MM.1S (cell line): ENCODE results near the gene STK16.

Experiments
- DNase-seq: peaks from one replicate; pipeline ENCODE4 v3.0.0-alpha.2; 2015
- H2AFZ ChIP-seq: fragments of 300-600 bp; sonication (generic); 2 replicates; pipeline ENCODE4 v1.6.0; 2016; ENCODE audit warnings: antibody characterized with exemption, low read length
- H3F3A ChIP-seq: fragments of 300-600 bp; sonication (generic); 2 replicates; pipeline ENCODE4 v1.6.1; 2016; ENCODE audit warnings: mild to moderate bottlenecking, antibody characterized with exemption, low read length, moderate library complexity, mixed read lengths; ENCODE audit not compliant: insufficient read depth
- H3K27ac ChIP-seq: fragments of 300-600 bp; sonication (generic); 2 replicates; pipeline ENCODE4 v1.5.1; 2016; ENCODE audit warnings: mild to moderate bottlenecking, low read length
- H3K27me3 ChIP-seq: fragments of 300-600 bp; sonication (generic); replicated peaks from 2 replicates; pipeline ENCODE4 v1.6.0; 2016; ENCODE audit warnings: low read length; ENCODE audit not compliant: insufficient read depth
- H3K36me3 ChIP-seq: fragments of 300-600 bp; sonication (generic); replicated peaks from 2 replicates; pipeline ENCODE4 v1.6.1; 2016; ENCODE audit warnings: mild to moderate bottlenecking, low read length, mixed read lengths; ENCODE audit not compliant: insufficient read depth
- H3K4me1 ChIP-seq: fragments of 300-600 bp; sonication (generic); 2 replicates; pipeline ENCODE4 v1.6.1; 2016; ENCODE audit warnings: low read length, mixed read lengths
- H3K4me2 ChIP-seq: fragments of 300-600 bp; sonication (generic); 2 replicates; pipeline ENCODE4 v1.6.0; 2016; ENCODE audit warnings: low read depth, low read length
- H3K4me3 ChIP-seq: fragments of 300-600 bp; sonication (generic); 2 replicates; pipeline ENCODE4 v1.5.1; 2016; ENCODE audit warnings: low read length, mixed read lengths
- H3K79me2 ChIP-seq: fragments of 300-600 bp; sonication (generic); 2 replicates; pipeline ENCODE4 v1.6.1; 2016; ENCODE audit warnings: mixed run types, low read length, mixed read lengths
- H3K9ac ChIP-seq: fragments of 300-600 bp; sonication (generic); 2 replicates; pipeline ENCODE4 v1.6.1; 2016; ENCODE audit warnings: low read length, mixed read lengths
- H3K9me2 ChIP-seq: fragments of 300-600 bp; sonication (generic); replicated peaks from 2 replicates; pipeline ENCODE4 v1.6.1; 2016; ENCODE audit warnings: mild to moderate bottlenecking, low read length, mixed read lengths; ENCODE audit not compliant: insufficient read depth
- H3K9me3 ChIP-seq: fragments of 300-600 bp; sonication (generic); replicated peaks from 2 replicates; pipeline ENCODE4 v1.6.1; 2016; ENCODE audit warnings: mild to moderate bottlenecking, low read length, mixed read lengths; ENCODE audit not compliant: insufficient read depth
- H4K20me1 ChIP-seq: fragments of 300-600 bp; sonication (generic); 2 replicates; pipeline ENCODE4 v1.6.1; 2016; ENCODE audit warnings: mild to moderate bottlenecking, low read length, moderate library complexity, mixed read lengths; ENCODE audit not compliant: insufficient read depth
- EZH2 ChIP-seq: fragments of 300-600 bp; sonication (generic); optimal IDR thresholded peaks from 2 replicates; pipeline ENCODE3; 2017; ENCODE audit warnings: low read depth, mild to moderate bottlenecking, antibody characterized with exemption, low read length, mixed read lengths
- EZH2phosphoT487 ChIP-seq: fragments of 300-600 bp; sonication (generic); IDR thresholded peaks from 2 replicates; pipeline ENCODE4 v1.6.1; 2018; ENCODE audit warnings: antibody characterized with exemption, low read length
- TF ChIP-seq, protein P1 (sequence below): fragments of 300-600 bp; sonication (generic); IDR thresholded peaks from 2 replicates; pipeline ENCODE4 v1.5.1; 2016; ENCODE audit warnings: antibody characterized with exemption, low read length, mixed read lengths

STK16 gene

DNA sequence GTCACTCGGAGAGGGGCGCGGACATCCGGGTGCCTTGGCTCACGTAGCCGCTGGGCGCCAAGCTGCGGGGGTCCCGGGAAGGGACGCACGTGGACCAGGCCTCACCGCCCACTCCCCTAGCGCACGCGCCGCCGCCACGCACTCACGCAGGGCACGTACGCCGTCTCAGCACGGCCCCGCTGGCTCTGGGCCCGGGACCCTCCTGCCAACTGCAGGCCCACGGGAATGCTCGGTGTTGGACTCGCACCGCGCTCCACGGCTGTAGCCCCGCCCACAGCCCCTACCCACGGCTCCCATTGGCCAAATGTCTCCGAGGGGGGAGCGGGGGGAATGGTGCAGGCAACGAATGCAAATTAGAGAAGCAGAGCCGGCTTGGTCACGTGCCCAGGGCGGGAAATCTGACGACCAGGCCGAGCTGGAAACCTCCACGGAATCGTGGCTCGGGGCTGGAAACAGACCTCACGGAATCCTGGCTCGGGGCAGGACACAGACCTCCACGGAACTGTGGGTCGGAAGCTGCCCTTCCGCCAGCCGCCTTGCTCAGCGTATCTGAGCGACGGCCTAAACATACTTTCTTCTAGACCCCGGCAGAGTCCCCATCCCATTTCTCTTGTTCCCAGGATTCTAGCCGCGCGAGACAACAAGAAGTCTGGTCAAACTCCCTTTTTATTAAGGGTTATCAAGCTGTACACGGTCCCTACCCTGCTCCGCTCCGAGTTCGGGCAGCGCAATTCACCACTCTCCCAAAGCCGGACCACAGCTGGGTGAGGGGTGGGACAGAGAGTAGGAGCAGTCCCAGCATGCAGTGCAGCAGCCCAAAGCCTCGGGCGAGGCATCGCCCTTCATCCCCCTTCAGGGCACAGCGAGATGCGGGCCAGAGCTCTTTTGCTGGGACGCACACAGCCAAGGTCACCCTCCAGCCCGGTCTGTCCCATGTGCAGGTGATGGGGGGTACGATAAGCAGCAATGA, 26.3 kb upstream of the STK16 start, which contains the start of gene ABCB6:
ABCB6 (minus strand) TSS at position 227 of the 970 bp plus-strand sequence. CDS start 285 bp downstream, outside the sequence.
- Histone ChIP-seq H3K36me3 (no peaks in the 10 kb centered on the region; the same call in 1 of the 2 replicates), H3K27ac (peak within 1 kb of the TSS; percentile 59; the same call in 1 of the 2 replicates), H3K27me3 (no peaks in the 10 kb centered on the region), H2AFZ (peak within 1 kb of the TSS; percentile 78), H3K4me1 (peaks cover 13% of the 10 kb centered on the region), H3K79me2 (peaks cover 6% of the 10 kb centered on the region; the same call in 1 of the 2 replicates), H3K4me2 (peak within 1 kb of the TSS; percentile 99), H3F3A (peaks cover 17% of the 10 kb centered on the region; the same call in 1 of the 2 replicates), H3K4me3 (peak within 1 kb of the TSS; percentile 76), H3K9me2 (no peaks in the 10 kb centered on the region), H3K9ac (peak within 1 kb of the TSS; percentile 67), H4K20me1 (no peaks in the 10 kb centered on the region), H3K9me3 (no peaks in the 10 kb centered on the region)
- TF ChIP-seq EZH2phosphoT487 (no peak), EZH2 (no peak)
- TF ChIP-seq, protein P1, sequence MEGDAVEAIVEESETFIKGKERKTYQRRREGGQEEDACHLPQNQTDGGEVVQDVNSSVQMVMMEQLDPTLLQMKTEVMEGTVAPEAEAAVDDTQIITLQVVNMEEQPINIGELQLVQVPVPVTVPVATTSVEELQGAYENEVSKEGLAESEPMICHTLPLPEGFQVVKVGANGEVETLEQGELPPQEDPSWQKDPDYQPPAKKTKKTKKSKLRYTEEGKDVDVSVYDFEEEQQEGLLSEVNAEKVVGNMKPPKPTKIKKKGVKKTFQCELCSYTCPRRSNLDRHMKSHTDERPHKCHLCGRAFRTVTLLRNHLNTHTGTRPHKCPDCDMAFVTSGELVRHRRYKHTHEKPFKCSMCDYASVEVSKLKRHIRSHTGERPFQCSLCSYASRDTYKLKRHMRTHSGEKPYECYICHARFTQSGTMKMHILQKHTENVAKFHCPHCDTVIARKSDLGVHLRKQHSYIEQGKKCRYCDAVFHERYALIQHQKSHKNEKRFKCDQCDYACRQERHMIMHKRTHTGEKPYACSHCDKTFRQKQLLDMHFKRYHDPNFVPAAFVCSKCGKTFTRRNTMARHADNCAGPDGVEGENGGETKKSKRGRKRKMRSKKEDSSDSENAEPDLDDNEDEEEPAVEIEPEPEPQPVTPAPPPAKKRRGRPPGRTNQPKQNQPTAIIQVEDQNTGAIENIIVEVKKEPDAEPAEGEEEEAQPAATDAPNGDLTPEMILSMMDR, result no peak
- DNase-seq, result peak; percentile 94

DNA sequence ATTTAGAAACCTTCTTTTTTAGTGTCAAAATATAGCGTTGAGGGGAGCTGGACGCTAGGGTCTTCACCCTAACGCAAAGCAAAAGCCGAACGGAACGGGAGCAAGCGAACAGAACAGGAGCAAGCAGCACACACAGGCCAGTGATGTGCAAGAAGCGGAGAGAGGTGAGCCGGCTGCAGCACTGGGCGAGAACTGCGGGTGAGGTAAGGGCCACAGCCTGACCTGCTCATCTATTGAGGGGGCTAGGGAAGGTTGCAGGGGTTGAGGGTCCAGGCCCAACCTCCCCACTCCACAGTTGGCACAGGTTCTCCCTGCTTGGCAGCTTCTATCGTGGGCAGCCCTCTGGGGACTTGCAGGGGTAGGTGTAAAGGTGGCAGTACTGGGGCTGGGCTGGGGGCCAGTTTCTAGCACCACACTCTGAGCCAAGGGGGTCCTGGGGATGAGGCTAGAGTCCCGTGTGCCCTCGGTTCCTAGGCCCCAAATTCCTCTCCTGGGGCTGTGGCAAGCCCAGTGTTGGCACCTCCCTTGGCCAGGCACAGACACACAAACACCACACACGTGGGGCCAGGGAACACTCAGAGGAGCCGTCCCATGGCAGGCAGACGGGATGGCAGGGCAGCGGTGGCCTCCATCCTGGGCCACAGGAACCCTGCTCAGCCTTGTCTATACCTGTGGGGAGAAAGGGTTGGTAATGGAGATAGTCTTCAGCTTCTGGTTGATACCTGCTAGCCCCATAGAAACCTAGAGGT, 25.3 kb upstream of the STK16 start:
- TF ChIP-seq EZH2 (no peak), EZH2phosphoT487 (no peak)
- TF ChIP-seq, protein P1, result no peak

DNA sequence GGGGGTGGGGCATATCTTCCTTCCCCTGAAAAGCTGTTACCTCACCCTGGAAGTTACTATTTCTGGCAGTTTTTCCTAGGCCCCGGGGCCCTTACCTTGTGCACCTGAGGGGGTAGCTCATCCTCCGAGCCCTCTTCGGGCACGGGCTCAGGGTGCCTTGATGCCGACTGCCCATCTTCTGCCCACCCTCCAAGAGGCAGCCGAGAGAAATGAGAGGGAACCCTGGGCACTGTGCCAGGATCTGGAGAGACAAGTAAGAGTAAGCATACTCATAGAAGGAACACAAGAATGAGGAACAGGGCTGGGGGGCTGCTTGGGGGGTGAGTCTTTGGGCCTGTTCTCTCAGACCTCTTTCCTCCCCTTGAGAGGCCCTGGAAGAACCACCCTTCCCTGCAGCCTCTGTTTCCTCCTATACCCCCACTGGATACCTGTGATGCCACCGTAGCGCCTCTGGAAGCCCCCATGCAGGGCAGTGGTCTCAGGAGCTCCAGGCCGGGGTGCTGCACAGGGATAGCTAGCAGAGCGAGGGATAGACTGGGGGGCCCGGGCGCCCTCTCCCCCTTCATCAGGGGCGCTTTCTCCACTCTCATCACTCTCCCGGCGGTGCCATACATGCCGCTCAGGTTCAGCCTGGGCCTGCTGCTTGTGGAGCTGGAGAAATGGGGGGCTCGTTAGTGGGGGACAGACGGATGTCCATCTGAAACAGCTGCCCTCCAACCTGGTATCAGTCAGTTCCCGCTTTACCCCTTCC, 24.5 kb upstream of the STK16 start:
- Histone ChIP-seq H3F3A (peaks cover 17% of the 10 kb centered on the region; the same call in 1 of the 2 replicates), H3K9me3 (no peaks in the 10 kb centered on the region), H3K9me2 (no peaks in the 10 kb centered on the region), H4K20me1 (no peaks in the 10 kb centered on the region), H2AFZ (no peak overlapping the region), H3K79me2 (peaks cover 6% of the 10 kb centered on the region; the same call in 1 of the 2 replicates), H3K4me2 (no peak overlapping the region), H3K27ac (no peak overlapping the region), H3K36me3 (no peaks in the 10 kb centered on the region; the same call in 1 of the 2 replicates), H3K27me3 (no peaks in the 10 kb centered on the region), H3K4me3 (no peak overlapping the region), H3K9ac (no peak overlapping the region), H3K4me1 (peaks cover 13% of the 10 kb centered on the region)
- TF ChIP-seq, protein P1, result no peak
- no peak for DNase-seq

More for the DNA sequence above, 25.3 kb upstream of the STK16 start:
- H3K27ac ChIP-seq, result no peak overlapping the region
- no peaks in the 10 kb centered on the region for H3K9me3 ChIP-seq
- no peak overlapping the region for H2AFZ ChIP-seq
- no peak overlapping the region for H3K9ac ChIP-seq
- DNase-seq, result no peak
- H3K9me2 ChIP-seq, result no peaks in the 10 kb centered on the region
- H3K4me3 ChIP-seq, result no peak overlapping the region
- H3F3A ChIP-seq, result peaks cover 17% of the 10 kb centered on the region; the same call in 1 of the 2 replicates
- H3K27me3 ChIP-seq, result no peaks in the 10 kb centered on the region
- H3K79me2 ChIP-seq, result peaks cover 6% of the 10 kb centered on the region; the same call in 1 of the 2 replicates
- H3K36me3 ChIP-seq, result no peaks in the 10 kb centered on the region; the same call in 1 of the 2 replicates
- H3K4me2 ChIP-seq, result no peak overlapping the region
- H3K4me1 ChIP-seq, result peaks cover 13% of the 10 kb centered on the region
- no peaks in the 10 kb centered on the region for H4K20me1 ChIP-seq
